MCF 10A (cell line): ENCODE results near the gene RGS7. TPM values are rescaled to one million over a fixed set of nuclear protein-coding genes. Genes with fewer than 3 reads are reported as not detected.

Experiments used
- BruUV-seq: library from RNA; stranded (reverse); fragments of 400-500 nt; replicated peaks from 2 replicates; lab custom pipeline; 2021; lab: Mats Ljungman, UMichigan
- CTCF ChIA-PET: fragments of 300-600 bp; sonication (Branson Sonifier 250); formaldehyde crosslinking; extraction: SDS; loops from one replicate; lab custom pipeline; 2021; ENCODE audit warnings: antibody characterized with exemption, inconsistent platforms; lab: Yijun Ruan, JAX
- POLR2A ChIA-PET: fragments of 300-600, 350-650 bp; sonication (Branson Sonifier 250); formaldehyde crosslinking; extraction: SDS; loops from one replicate; lab custom pipeline; 2020; ENCODE audit warnings: antibody characterized with exemption, inconsistent platforms; lab: Yijun Ruan, JAX
- DNase-seq: peaks from one replicate; pipeline ENCODE4 v3.0.0-alpha.2; 2018; ENCODE audit not compliant: unreplicated experiment
- H3K27ac Mint-ChIP-seq: one replicate; pipeline ENCODE4 v1.8.0; 2022; ENCODE audit warnings: mild to moderate bottlenecking, low read depth, mixed read lengths; ENCODE audit not compliant: unreplicated experiment
- H3K27me3 Mint-ChIP-seq: one replicate; pipeline ENCODE4 v1.8.0; 2022; ENCODE audit warnings: mixed read lengths; ENCODE audit not compliant: insufficient read depth, unreplicated experiment
- H3K36me3 Mint-ChIP-seq: one replicate; pipeline ENCODE4 v1.8.0; 2022; ENCODE audit warnings: mild to moderate bottlenecking, moderate library complexity, mixed read lengths; ENCODE audit not compliant: insufficient read depth, unreplicated experiment
- H3K4me1 Mint-ChIP-seq: one replicate; pipeline ENCODE4 v1.8.0; 2022; ENCODE audit warnings: mixed read lengths; ENCODE audit not compliant: insufficient read depth, unreplicated experiment
- H3K4me3 Mint-ChIP-seq: one replicate; pipeline ENCODE4 v1.8.0; 2022; ENCODE audit warnings: mild to moderate bottlenecking, moderate library complexity, mixed read lengths; ENCODE audit not compliant: unreplicated experiment
- H3K9me3 Mint-ChIP-seq: one replicate; pipeline ENCODE4 v1.8.0; 2022; ENCODE audit warnings: mixed read lengths; ENCODE audit not compliant: unreplicated experiment
- CTCF ChIP-seq: fragments of 200-600 bp; IDR thresholded peaks from one replicate; pipeline ENCODE4 v1.8.0; 2022; ENCODE audit warnings: antibody characterized with exemption, mild to moderate bottlenecking; ENCODE audit not compliant: unreplicated experiment
- intact Hi-C: fragments of 100-400 bp; cut with micrococcal nuclease; formaldehyde crosslinking; loops from 2 replicates; pipeline ENCODE4 v1.14.1; 2022
- total RNA-seq: library from RNA; stranded (reverse); gene quantifications from 2 replicates; pipeline ENCODE4 v1.2.3, GENCODE V29; 2022

The RGS7 gene
- total RNA-seq, 1 experiment from 2014 or later: 0.42 TPM

- no TSS peak for BruUV-seq
- no peak for DNase-seq
Observed at GRCh38 chr1:240965581-240966091, 391.4 kb downstream of the RGS7 start.

GRCh38 chr1:240962086-240962485 is 394.9 kb downstream of the RGS7 start:
- Mint-ChIP-seq H3K9me3 (no peaks in the 10 kb centered on the region), H3K4me1 (no peaks in the 10 kb centered on the region), H3K36me3 (no peaks in the 10 kb centered on the region), H3K27ac (no peak overlapping the region), H3K4me3 (no peak overlapping the region), H3K27me3 (no peaks in the 10 kb centered on the region)
- BruUV-seq: no TSS peak
- DNase-seq: no peak
- intact Hi-C loops: no loop called here
- ChIA-PET POLR2A (interaction anchor here (0.6 to 0.8 kb wide), 2 partner anchors 21 to 208 kb away, joined by 3 to 4 read pairs; no protein-coding TSS in a partner anchor), CTCF (interaction anchor here (0.6 to 4.2 kb wide), 10 partner anchors 12 to 524 kb away, joined by 3 to 19 read pairs (median 4); no protein-coding TSS in a partner anchor)
- TF ChIP-seq CTCF: no peak

More at GRCh38 chr1:240965581-240966091, 391.4 kb downstream of the RGS7 start:
- CTCF ChIA-PET: interaction anchor here (0.6 to 3.2 kb wide), 23 partner anchors 12 to 1033 kb away, joined by 3 to 80 read pairs (median 4); partner anchors contain the start of gene MAP1LC3C
- TF ChIP-seq CTCF: no peak
- no peak overlapping the region for H3K4me3 Mint-ChIP-seq
- no peaks in the 10 kb centered on the region for H3K36me3 Mint-ChIP-seq
- H3K27ac Mint-ChIP-seq: no peak overlapping the region
- H3K4me1 Mint-ChIP-seq: no peaks in the 10 kb centered on the region
- intact Hi-C loops: loop anchor here (2.0 to 5.0 kb wide), 3 partner anchors 78 to 869 kb away; no protein-coding TSS in a partner anchor
- POLR2A ChIA-PET: interaction anchor here (1.1 kb wide), 1 partner anchor 11 kb away, joined by 3 read pairs; no protein-coding TSS in a partner anchor
- no peaks in the 10 kb centered on the region for H3K27me3 Mint-ChIP-seq
- no peaks in the 10 kb centered on the region for H3K9me3 Mint-ChIP-seq

DNA sequence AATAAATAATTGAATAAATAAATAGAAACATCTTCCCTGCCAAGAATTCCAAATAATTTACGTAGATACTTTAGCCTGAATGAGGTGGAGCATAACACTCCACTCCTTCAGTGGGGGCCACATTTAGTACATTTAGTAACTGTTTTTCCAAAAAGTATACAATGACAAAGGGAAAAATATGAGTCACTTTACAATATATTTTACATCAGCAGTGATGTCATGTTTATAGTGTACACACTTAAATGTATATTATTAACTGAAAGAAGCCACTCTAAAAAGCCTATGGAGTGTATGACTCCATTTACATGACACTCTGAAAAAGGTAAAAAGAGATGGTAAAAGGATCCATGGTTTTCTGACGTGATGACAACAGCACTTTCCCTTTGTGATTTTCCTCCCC is 400.6 kb downstream of the RGS7 start:
- Mint-ChIP-seq H3K36me3 (no peaks in the 10 kb centered on the region), H3K4me1 (no peaks in the 10 kb centered on the region), H3K9me3 (no peaks in the 10 kb centered on the region), H3K27me3 (no peaks in the 10 kb centered on the region), H3K27ac (no peak overlapping the region), H3K4me3 (no peak overlapping the region)
- no peak for TF ChIP-seq CTCF
- intact Hi-C loops: no loop called here
- no TSS peak for BruUV-seq
- ChIA-PET POLR2A (no interaction called here), CTCF (no interaction called here)
- no peak for DNase-seq

- no peaks in the 10 kb centered on the region for H3K36me3 Mint-ChIP-seq
- no peaks in the 10 kb centered on the region for H3K4me1 Mint-ChIP-seq
Observed at GRCh38 chr1:240956020-240956419, 401.0 kb downstream of the RGS7 start.

More at GRCh38 chr1:240956020-240956419, 401.0 kb downstream of the RGS7 start:
- DNase-seq: no peak
- H3K27ac Mint-ChIP-seq: no peak overlapping the region
- H3K27me3 Mint-ChIP-seq: no peaks in the 10 kb centered on the region
- intact Hi-C loops: no loop called here
- H3K4me3 Mint-ChIP-seq: no peak overlapping the region
- POLR2A ChIA-PET: no interaction called here
- H3K9me3 Mint-ChIP-seq: no peaks in the 10 kb centered on the region
- TF ChIP-seq CTCF: no peak
- CTCF ChIA-PET: interaction anchor here (2.6 kb wide), 1 partner anchor 224 kb away, joined by 10 read pairs; no protein-coding TSS in a partner anchor
- no TSS peak for BruUV-seq
